ENCODE measurements around the gene NAT10. TPM values are rescaled to one million over a fixed set of nuclear protein-coding genes. Genes with fewer than 3 reads are reported as not detected.
"Not testable (repeated sequence)": the region's sequence is repeated elsewhere in the genome, so short reads cannot be mapped to it uniquely, and the experiment has no call there.

The NAT10 gene
- total RNA-seq, 4 donors from 2014 or later: 17.6 to 35.9 (median 32.6) TPM

DNA sequence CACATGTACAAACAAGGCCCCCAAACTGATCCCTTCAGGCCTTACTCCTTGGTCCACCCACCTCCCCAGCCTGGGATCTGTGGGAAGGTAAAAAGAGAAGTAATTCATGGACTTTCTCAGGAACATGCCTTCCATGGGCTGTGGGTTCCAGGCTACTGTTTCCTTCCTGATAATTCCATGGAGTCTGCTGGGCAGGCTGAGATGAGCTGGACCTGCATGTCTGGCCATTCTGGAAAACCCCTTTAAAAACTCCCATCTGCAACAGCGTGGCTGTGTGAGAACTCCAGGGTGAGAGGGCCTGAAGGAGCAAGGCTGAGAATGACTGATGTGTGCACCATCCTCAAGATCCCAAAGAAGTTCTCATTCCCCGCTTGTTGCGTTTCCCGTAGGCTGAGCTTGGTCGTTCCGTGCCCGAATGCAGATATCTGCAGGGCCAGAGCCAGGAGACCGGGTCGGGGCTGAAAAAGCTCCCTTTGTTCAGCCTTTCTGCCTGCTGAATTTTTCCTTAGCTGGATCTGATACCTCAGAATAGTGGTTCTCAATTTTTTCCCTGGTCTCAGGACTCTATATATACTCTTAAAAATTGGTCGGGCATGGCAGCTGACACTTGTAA is 72.9 kb downstream of the NAT10 start:
- no peak overlapping the region for H3K4me3 ChIP-seq
- H3K36me3 ChIP-seq: no peaks in the 10 kb centered on the region
- intact Hi-C loops (cut with DNase I): no loop called here
- H3K4me1 ChIP-seq: peaks cover 6 to 28% (median 13%) of the 10 kb centered on the region in 3 donors
- no peak overlapping the region for H3K27ac ChIP-seq
- no peak for DNase-seq
- H3K27me3 ChIP-seq: peaks cover 0 to 41% (median 0%) of the 10 kb centered on the region in 4 donors
- WGBS, 2 donors: 92 to 96% methylated on average over 8 to 10 of the region's 10 CpGs
- H3K9me3 ChIP-seq: no peaks in the 10 kb centered on the region
- TF ChIP-seq POLR2A (IDR thresholded peaks at IDR 0.05): no peak
- TF ChIP-seq, protein P1, sequence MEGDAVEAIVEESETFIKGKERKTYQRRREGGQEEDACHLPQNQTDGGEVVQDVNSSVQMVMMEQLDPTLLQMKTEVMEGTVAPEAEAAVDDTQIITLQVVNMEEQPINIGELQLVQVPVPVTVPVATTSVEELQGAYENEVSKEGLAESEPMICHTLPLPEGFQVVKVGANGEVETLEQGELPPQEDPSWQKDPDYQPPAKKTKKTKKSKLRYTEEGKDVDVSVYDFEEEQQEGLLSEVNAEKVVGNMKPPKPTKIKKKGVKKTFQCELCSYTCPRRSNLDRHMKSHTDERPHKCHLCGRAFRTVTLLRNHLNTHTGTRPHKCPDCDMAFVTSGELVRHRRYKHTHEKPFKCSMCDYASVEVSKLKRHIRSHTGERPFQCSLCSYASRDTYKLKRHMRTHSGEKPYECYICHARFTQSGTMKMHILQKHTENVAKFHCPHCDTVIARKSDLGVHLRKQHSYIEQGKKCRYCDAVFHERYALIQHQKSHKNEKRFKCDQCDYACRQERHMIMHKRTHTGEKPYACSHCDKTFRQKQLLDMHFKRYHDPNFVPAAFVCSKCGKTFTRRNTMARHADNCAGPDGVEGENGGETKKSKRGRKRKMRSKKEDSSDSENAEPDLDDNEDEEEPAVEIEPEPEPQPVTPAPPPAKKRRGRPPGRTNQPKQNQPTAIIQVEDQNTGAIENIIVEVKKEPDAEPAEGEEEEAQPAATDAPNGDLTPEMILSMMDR (IDR thresholded peaks at IDR 0.05): no peak

- 86 to 88% methylated on average over 9 of the region's 9 CpGs for WGBS, 2 donors
- intact Hi-C loops (cut with DNase I): no loop called here
- TF ChIP-seq, protein P1 (IDR thresholded peaks at IDR 0.05): no peak
- no peak for TF ChIP-seq POLR2A (IDR thresholded peaks at IDR 0.05)
- H3K27ac ChIP-seq: no peak overlapping the region
- no peak overlapping the region for H3K4me3 ChIP-seq
- H3K27me3 ChIP-seq: peaks cover 0 to 42% (median 0%) of the 10 kb centered on the region in 4 donors
- no peaks in the 10 kb centered on the region for H3K9me3 ChIP-seq
- H3K4me1 ChIP-seq: peaks cover 2 to 23% (median 12%) of the 10 kb centered on the region in 3 donors
- DNase-seq: no peak
- H3K36me3 ChIP-seq: no peaks in the 10 kb centered on the region
Measured at GRCh38 chr11:34179026-34179675, 73.7 kb downstream of the NAT10 start.

DNA sequence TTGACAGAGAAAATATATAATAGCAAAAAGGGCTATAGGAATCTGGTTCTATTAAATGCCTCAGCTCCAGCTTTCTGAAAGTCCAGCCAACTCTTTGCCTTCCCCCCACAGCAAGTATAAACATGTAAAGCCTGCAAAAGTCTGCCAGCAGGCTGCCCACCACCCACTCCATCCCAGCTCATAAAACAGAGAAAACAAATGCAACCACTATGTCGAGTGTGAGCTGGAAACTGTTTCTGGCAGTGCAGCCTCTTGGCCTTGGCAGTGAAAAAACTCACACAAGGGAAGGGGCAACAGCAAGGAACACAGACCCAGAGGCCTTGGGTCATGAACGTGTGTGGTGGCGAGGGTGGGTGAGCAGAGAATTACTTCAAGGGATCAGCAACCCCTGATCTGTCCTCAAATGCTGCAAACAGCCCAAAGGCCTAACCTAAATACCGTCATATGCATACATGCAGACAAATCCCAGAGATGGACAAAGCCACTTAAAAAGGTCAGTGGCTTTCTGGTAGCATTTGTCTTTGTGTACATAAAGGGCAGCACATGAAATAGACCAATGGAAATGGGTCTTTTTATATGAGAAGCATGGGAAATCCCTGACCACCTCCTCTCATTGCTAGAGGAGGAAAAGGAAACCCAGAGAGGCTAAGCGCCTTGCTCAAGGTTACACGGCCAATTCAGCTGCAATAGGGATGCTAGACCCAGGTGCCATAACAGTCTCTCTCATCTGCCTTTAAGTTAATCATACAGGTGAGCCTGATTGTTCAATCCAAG is 74.8 kb downstream of the NAT10 start:
- Histone ChIP-seq H3K9me3 (no peaks in the 10 kb centered on the region), H3K4me1 (peaks cover 0 to 13% (median 5%) of the 10 kb centered on the region in 3 donors), H3K27me3 (peaks cover 0 to 36% (median 0%) of the 10 kb centered on the region in 4 donors), H3K36me3 (no peaks in the 10 kb centered on the region), H3K27ac (no peak overlapping the region), H3K4me3 (no peak overlapping the region)
- intact Hi-C loops (cut with DNase I): no loop called here
- 72% methylated on average over 6 of the region's 6 CpGs for WGBS, 2 donors
- TF ChIP-seq, protein P1 (IDR thresholded peaks at IDR 0.05): no peak
- no peak for TF ChIP-seq POLR2A (IDR thresholded peaks at IDR 0.05)
- no peak for DNase-seq

DNA sequence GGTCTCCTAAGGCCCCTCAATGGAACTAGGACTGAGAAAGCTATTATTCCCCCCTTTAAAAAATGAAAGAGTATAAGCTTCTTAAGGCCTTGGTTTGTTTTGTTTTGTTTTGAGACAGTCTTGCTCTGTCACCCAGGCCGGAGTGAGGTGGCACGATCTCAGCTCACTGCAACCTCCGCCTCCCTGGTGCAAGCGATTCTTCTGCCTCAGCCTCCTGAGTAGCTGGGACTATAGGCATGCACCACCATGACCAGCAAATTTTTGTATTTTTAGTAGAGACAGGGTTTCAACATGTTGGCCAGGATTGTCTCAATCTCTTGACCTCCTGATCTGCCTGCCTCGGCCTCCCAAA is 75.4 kb downstream of the NAT10 start:
- H3K4me3 ChIP-seq; DNase-seq; H3K9me3 ChIP-seq; H3K36me3 ChIP-seq; intact Hi-C loops (cut with DNase I); H3K27ac ChIP-seq: not testable (repeated sequence)
- peaks cover 0 to 36% (median 0%) of the 10 kb centered on the region in 4 donors for H3K27me3 ChIP-seq
- peaks cover 0 to 17% (median 5%) of the 10 kb centered on the region in 3 donors for H3K4me1 ChIP-seq
- WGBS, 2 donors: 78 to 81% methylated on average over 4 to 5 of the region's 5 CpGs

- 61 to 82% methylated on average over 3 to 5 of the region's 5 CpGs for WGBS, 2 donors
- intact Hi-C loops (cut with DNase I): no loop called here
- Histone ChIP-seq H3K9me3 (no peaks in the 10 kb centered on the region), H3K4me3 (no peak overlapping the region), H3K36me3 (no peaks in the 10 kb centered on the region), H3K27ac (no peak overlapping the region), H3K27me3 (peaks cover 0 to 40% (median 0%) of the 10 kb centered on the region in 4 donors), H3K4me1 (peaks cover 0 to 17% (median 10%) of the 10 kb centered on the region in 3 donors)
- TF ChIP-seq, protein P1 (IDR thresholded peaks at IDR 0.05): no peak
- no peak for TF ChIP-seq POLR2A (IDR thresholded peaks at IDR 0.05)
- DNase-seq: no peak
Measured at GRCh38 chr11:34181251-34181650, 75.8 kb downstream of the NAT10 start.
